ENCODE data around the gene PRICKLE1.

The PRICKLE1 gene

DNA sequence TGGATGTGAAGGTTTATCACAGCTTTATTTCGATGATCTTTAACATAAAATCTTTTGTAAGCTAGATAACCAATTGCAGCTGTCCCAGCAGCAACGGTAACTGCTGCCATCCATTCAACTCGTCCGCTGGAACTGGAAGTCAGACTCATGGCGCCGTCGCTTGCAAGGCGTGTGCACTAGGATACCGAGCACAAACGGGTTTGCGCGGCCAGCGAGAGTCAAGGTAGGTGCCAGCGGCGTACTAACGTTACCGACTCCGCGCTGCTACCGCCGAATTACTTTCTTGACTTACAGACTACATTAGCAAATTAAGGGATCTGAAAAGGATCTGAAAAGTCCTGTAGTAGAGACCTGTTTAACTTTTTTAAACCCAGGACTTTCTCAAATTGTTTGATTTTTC is 47.4 kb upstream of the PRICKLE1 start:
- H3K4me1 ChIP-seq (ENCODE audit: insufficient read depth, low read length, severe bottlenecking), result no peaks in the 10 kb centered on the region
- H3K9me2 ChIP-seq (ENCODE audit: low read depth, low read length), result no peaks in the 10 kb centered on the region
- no peaks in the 10 kb centered on the region for H3F3A ChIP-seq (ENCODE audit: insufficient read depth, low read length)
- no peaks in the 10 kb centered on the region for H3K79me2 ChIP-seq (ENCODE audit: insufficient read depth, low read length)
- H3K4me3 ChIP-seq (ENCODE audit: low read depth, low read length, poor library complexity, severe bottlenecking), result no peak overlapping the region
- no peaks in the 10 kb centered on the region for H3K36me3 ChIP-seq (ENCODE audit: insufficient read depth, low read length)
- no peak for TF ChIP-seq EZH2 (IDR thresholded peaks at IDR 0.05; ENCODE audit: borderline replicate concordance, low read length)
- TF ChIP-seq, protein P1, sequence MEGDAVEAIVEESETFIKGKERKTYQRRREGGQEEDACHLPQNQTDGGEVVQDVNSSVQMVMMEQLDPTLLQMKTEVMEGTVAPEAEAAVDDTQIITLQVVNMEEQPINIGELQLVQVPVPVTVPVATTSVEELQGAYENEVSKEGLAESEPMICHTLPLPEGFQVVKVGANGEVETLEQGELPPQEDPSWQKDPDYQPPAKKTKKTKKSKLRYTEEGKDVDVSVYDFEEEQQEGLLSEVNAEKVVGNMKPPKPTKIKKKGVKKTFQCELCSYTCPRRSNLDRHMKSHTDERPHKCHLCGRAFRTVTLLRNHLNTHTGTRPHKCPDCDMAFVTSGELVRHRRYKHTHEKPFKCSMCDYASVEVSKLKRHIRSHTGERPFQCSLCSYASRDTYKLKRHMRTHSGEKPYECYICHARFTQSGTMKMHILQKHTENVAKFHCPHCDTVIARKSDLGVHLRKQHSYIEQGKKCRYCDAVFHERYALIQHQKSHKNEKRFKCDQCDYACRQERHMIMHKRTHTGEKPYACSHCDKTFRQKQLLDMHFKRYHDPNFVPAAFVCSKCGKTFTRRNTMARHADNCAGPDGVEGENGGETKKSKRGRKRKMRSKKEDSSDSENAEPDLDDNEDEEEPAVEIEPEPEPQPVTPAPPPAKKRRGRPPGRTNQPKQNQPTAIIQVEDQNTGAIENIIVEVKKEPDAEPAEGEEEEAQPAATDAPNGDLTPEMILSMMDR (IDR thresholded peaks at IDR 0.05; ENCODE audit: low read length), result no peak
- no peak overlapping the region for H3K4me2 ChIP-seq (ENCODE audit: low read length)
- no peaks in the 10 kb centered on the region for H4K20me1 ChIP-seq (ENCODE audit: insufficient read depth, low read length)
- H2AFZ ChIP-seq (ENCODE audit: low read length), result no peak overlapping the region
- no peak overlapping the region for H3K9ac ChIP-seq (ENCODE audit: low read length)
- H3K27me3 ChIP-seq (ENCODE audit: insufficient read depth, low read length), result no peaks in the 10 kb centered on the region
- H3K9me3 ChIP-seq (ENCODE audit: low read length), result no peaks in the 10 kb centered on the region
- no peak overlapping the region for H3K27ac ChIP-seq (ENCODE audit: low read depth, low read length, poor library complexity, severe bottlenecking)

DNA sequence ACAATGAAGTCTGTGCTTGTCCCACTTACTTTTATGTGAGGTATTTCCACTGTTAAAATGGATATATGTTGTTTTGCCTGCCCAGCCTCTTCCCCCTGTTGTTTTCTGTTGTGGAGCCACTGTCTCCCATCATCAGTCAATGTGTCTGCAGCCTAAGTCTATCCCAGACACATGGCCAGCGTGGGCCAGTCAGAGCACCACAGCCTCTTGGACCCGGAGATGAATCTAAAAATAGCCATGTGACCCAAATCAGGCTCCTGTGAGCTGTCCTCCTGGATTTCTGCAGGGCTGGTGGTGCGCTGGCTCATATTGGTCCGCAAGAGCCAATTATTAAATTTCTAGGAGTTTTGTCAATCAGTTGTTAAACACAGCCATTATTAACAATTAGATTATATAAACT is 44.0 kb upstream of the PRICKLE1 start:
- TF ChIP-seq, protein P1 (IDR thresholded peaks at IDR 0.05; ENCODE audit: low read length), result no peak
- no peak for TF ChIP-seq EZH2 (IDR thresholded peaks at IDR 0.05; ENCODE audit: borderline replicate concordance, low read length)
- H3F3A ChIP-seq (ENCODE audit: insufficient read depth, low read length), result no peaks in the 10 kb centered on the region
- H3K79me2 ChIP-seq (ENCODE audit: insufficient read depth, low read length), result no peaks in the 10 kb centered on the region
- H3K27me3 ChIP-seq (ENCODE audit: insufficient read depth, low read length), result no peaks in the 10 kb centered on the region
- H3K9ac ChIP-seq (ENCODE audit: low read length), result no peak overlapping the region
- no peaks in the 10 kb centered on the region for H4K20me1 ChIP-seq (ENCODE audit: insufficient read depth, low read length)
- no peaks in the 10 kb centered on the region for H3K36me3 ChIP-seq (ENCODE audit: insufficient read depth, low read length)
- H3K4me2 ChIP-seq (ENCODE audit: low read length), result no peak overlapping the region
- no peak overlapping the region for H2AFZ ChIP-seq (ENCODE audit: low read length)
- no peaks in the 10 kb centered on the region for H3K9me2 ChIP-seq (ENCODE audit: low read depth, low read length)
- H3K4me1 ChIP-seq (ENCODE audit: insufficient read depth, low read length, severe bottlenecking), result no peaks in the 10 kb centered on the region
- H3K9me3 ChIP-seq (ENCODE audit: low read length), result no peaks in the 10 kb centered on the region
- H3K4me3 ChIP-seq (ENCODE audit: low read depth, low read length, poor library complexity, severe bottlenecking), result no peak overlapping the region
- H3K27ac ChIP-seq (ENCODE audit: low read depth, low read length, poor library complexity, severe bottlenecking), result no peak overlapping the region

DNA sequence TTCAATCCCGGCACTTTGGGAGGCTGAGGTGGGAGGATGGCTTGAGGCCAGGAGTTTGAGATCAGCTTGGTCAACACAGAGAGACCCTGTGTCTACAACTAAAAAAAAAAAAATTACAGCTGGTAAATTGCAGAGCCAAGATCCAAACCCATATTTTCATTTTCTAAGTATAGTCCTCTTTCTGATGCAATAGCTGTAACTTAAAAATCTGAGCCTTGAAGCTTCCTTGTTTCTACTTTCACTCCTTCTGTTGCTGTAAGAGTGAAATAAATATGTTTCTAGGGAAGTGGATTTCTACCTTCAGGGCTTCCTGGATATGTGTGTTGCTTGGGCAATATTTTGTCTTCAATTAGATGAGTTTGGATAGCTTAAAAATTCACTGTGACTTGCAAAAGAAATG is 42.0 kb upstream of the PRICKLE1 start:
- no peak overlapping the region for H3K27ac ChIP-seq (ENCODE audit: low read depth, low read length, poor library complexity, severe bottlenecking)

More for the DNA sequence above, 42.0 kb upstream of the PRICKLE1 start:
- H3K79me2 ChIP-seq (ENCODE audit: insufficient read depth, low read length), result no peaks in the 10 kb centered on the region
- H3K27me3 ChIP-seq (ENCODE audit: insufficient read depth, low read length), result no peaks in the 10 kb centered on the region
- no peak overlapping the region for H3K4me2 ChIP-seq (ENCODE audit: low read length)
- no peaks in the 10 kb centered on the region for H3K9me3 ChIP-seq (ENCODE audit: low read length)
- H3K9ac ChIP-seq (ENCODE audit: low read length), result no peak overlapping the region
- H4K20me1 ChIP-seq (ENCODE audit: insufficient read depth, low read length), result no peaks in the 10 kb centered on the region
- H3K4me1 ChIP-seq (ENCODE audit: insufficient read depth, low read length, severe bottlenecking), result no peaks in the 10 kb centered on the region
- TF ChIP-seq EZH2 (IDR thresholded peaks at IDR 0.05; ENCODE audit: borderline replicate concordance, low read length), result no peak
- TF ChIP-seq, protein P1 (IDR thresholded peaks at IDR 0.05; ENCODE audit: low read length), result no peak
- no peaks in the 10 kb centered on the region for H3F3A ChIP-seq (ENCODE audit: insufficient read depth, low read length)
- H3K36me3 ChIP-seq (ENCODE audit: insufficient read depth, low read length), result no peaks in the 10 kb centered on the region
- no peak overlapping the region for H3K4me3 ChIP-seq (ENCODE audit: low read depth, low read length, poor library complexity, severe bottlenecking)
- no peak overlapping the region for H2AFZ ChIP-seq (ENCODE audit: low read length)
- H3K9me2 ChIP-seq (ENCODE audit: low read depth, low read length), result no peaks in the 10 kb centered on the region

All from OCI-LY1 (cell line).